Transverse colon (tissue), 4 donors: ENCODE results near the gene ZNF860. TPM values are rescaled to one million over a fixed set of nuclear protein-coding genes. Genes with fewer than 3 reads are reported as not detected.

Experiments used
- DNase-seq: peaks from one replicate; pipeline ENCODE4 v3.0.0-alpha.2; 2019
- H3K27ac ChIP-seq, 4 donors: fragments of 200-600 bp; sonication (generic); 2 replicates each; pipeline ENCODE4 v1.5.1; 2016 to 2018; ENCODE audit warnings: inconsistent platforms in 4 of 4
- H3K27me3 ChIP-seq: fragments of 200-600 bp; sonication (generic); 2 replicates; pipeline ENCODE4 v1.5.1; 2017; ENCODE audit warnings: inconsistent platforms
- H3K36me3 ChIP-seq, 4 donors: fragments of 200-600 bp; sonication (generic); 2 replicates each; pipeline ENCODE4 v1.5.1; 2017 to 2019; ENCODE audit warnings: inconsistent platforms in 4 of 4
- H3K4me1 ChIP-seq, 4 donors: fragments of 200-600 bp; sonication (generic); 2 replicates each; pipeline ENCODE4 v1.5.1; 2017 to 2020; ENCODE audit warnings: inconsistent platforms in 4 of 4
- H3K4me3 ChIP-seq, 4 donors: fragments of 200-600 bp; sonication (generic); 1 replicate in 1 of 4; 2 replicates in 3 of 4; pipeline versions ENCODE4 v1.5.1 to v1.6.1; 2017 to 2019; ENCODE audit warnings: inconsistent platforms in 4 of 4
- H3K9me3 ChIP-seq, 2 donors: fragments of 200-600 bp; sonication (generic); 2 replicates each; pipeline ENCODE4 v1.5.1; 2017 to 2019; ENCODE audit warnings: inconsistent platforms in 2 of 2
- EP300 ChIP-seq: sonication (generic); formaldehyde crosslinking; IDR thresholded peaks from one replicate; pipeline ENCODE4 v1.6.1; 2017; ENCODE audit warnings: antibody characterized with exemption, low read depth
- POLR2A ChIP-seq: fragments of 450-650 bp; IDR thresholded peaks from one replicate; pipeline ENCODE4 v1.6.1; 2016; ENCODE audit warnings: antibody characterized with exemption, mild to moderate bottlenecking, moderate library complexity
- POLR2AphosphoS5 ChIP-seq, 3 donors: sonication (generic); formaldehyde crosslinking; IDR thresholded peaks; one replicate each; pipeline ENCODE4 v1.6.1; 2016; ENCODE audit warnings: antibody characterized with exemption in 3 of 3
- WGBS, 2 donors: methylation state at CpG; one replicate each; pipeline ENCODE4 v1.1.5; 2018; ENCODE audit warnings: low coverage in 1 of 2; 5-methylcytosine and 5-hydroxymethylcytosine counted together
- in situ Hi-C, 4 donors: fragments of 200-750 bp; cut with MboI; loops; one replicate each; pipeline versions ENCODE4 v1.15.0 to v1.15.1; 2017; ENCODE audit warnings: low sequenced_read_pairs in 3 of 4, low pct_ligation_motif_present in 1 of 4, low pct_unique_long_range_greater_than_20kb in 1 of 4
- intact Hi-C: fragments of 100-400 bp; cut with DNase I; formaldehyde crosslinking; loops from one replicate; pipeline ENCODE4 v1.15.1; 2023; ENCODE audit warnings: low total_unique reads
- total RNA-seq, 4 donors: library from RNA; depleted of rRNA; stranded (reverse); fragments of >200 nt; gene quantifications; one replicate each; pipeline ENCODE4 v1.1.0, GENCODE V29; 2016
- TF ChIP-seq, protein P1 (sequence below), 5 experiments: fragments of 200-600 bp in 3 of 5; fragments of 450-650 bp in 2 of 5; sonication (generic) in 3 of 5; IDR thresholded peaks; 1 replicate in 2 of 5; 2 replicates in 3 of 5; pipeline ENCODE4 v1.5.1; 2016 to 2017; ENCODE audit warnings: antibody characterized with exemption in 5 of 5, inconsistent platforms in 3 of 5, mild to moderate bottlenecking in 2 of 5, moderate library complexity in 1 of 5

Gene ZNF860
- 1 to 10 TPM in 2 of 4 donors, under 1 TPM in 1, not detected in 1; 0.41 to 5.4 (median 1.6) TPM for total RNA-seq

DNA sequence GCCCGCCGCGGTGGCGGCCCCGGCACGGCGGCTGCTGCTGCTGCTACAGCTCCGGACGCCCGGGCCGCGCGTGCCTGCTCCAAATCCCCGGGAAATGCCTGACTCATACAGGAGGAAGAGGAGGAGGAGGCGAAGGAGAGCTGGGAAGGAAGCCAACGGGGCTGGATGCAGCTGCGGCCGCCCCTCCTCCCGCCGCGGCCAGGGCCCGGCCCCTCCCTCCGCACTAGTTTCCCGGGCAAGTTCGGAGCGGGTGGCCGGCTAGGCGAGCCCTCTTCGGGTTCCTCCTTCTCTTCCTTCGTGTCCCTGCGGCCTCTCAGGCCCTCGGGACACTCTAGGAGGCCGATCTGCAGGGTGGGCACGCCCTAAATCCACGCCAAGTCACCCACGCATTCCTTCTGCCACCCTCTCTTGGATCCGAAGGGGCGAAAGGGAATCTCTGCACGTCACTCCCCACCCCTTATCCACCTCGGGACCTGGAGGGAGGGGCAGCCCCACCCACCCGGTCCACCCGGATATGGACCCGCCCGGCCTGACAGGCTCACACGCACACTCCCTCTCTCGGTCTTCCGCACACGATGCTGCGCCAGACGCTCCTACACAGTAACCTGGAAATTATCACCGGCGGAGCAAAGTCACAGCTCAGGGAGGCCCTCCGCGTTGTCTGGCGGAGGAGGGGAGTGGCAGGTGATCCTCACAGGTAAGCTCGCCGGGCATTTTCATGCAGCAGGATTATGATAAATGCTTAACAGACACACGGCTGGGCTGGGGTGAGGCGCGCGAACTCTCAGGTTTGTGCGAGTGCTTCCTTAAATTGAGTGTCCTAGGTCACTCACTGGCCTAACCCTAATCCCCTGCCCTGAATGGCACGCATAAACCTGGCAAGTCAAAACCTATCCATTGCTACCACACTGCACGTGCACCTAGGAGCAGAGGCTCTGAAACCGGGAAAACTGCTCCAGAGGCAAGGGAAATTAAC, at the start of gene ZNF860, which contains the start of gene OSBPL10:
Gene ZNF860, plus strand, starts transcription at position 545 of the 976 bp plus-strand sequence. CDS start 7,330 bp downstream, outside the sequence.
Gene OSBPL10, minus strand, starts transcription at position 57 of the 976 bp plus-strand sequence. CDS start 83 bp downstream, outside the sequence.
- H3K9me3 ChIP-seq: no peaks in the 10 kb centered on the region
- no peaks in the 10 kb centered on the region for H3K36me3 ChIP-seq
- TF ChIP-seq POLR2A: peak; percentile 69
- peak; percentile 15 for TF ChIP-seq EP300
- TF ChIP-seq POLR2AphosphoS5 (IDR thresholded peaks at IDR 0.05): peak; percentile 51 to 75 (median 62)
- TF ChIP-seq, protein P1, sequence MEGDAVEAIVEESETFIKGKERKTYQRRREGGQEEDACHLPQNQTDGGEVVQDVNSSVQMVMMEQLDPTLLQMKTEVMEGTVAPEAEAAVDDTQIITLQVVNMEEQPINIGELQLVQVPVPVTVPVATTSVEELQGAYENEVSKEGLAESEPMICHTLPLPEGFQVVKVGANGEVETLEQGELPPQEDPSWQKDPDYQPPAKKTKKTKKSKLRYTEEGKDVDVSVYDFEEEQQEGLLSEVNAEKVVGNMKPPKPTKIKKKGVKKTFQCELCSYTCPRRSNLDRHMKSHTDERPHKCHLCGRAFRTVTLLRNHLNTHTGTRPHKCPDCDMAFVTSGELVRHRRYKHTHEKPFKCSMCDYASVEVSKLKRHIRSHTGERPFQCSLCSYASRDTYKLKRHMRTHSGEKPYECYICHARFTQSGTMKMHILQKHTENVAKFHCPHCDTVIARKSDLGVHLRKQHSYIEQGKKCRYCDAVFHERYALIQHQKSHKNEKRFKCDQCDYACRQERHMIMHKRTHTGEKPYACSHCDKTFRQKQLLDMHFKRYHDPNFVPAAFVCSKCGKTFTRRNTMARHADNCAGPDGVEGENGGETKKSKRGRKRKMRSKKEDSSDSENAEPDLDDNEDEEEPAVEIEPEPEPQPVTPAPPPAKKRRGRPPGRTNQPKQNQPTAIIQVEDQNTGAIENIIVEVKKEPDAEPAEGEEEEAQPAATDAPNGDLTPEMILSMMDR (IDR thresholded peaks at IDR 0.05): peak in 1 of 5 experiments; percentile 20
- peak within 1 kb of the TSS; percentile 89 to 98 (median 92) for H3K27ac ChIP-seq
- 3 to 5% methylated on average over 8 to 55 of the region's 65 CpGs for WGBS, 2 donors
- H3K27me3 ChIP-seq: no peaks in the 10 kb centered on the region
- intact Hi-C loops (no loop called here), in situ Hi-C loops (no loop called here)
- DNase-seq: peak; percentile 90
- peak within 1 kb of the TSS; percentile 52 to 81 (median 58) for H3K4me3 ChIP-seq
- peaks cover 0 to 16% (median 11%) of the 10 kb centered on the region in 4 donors for H3K4me1 ChIP-seq

DNA sequence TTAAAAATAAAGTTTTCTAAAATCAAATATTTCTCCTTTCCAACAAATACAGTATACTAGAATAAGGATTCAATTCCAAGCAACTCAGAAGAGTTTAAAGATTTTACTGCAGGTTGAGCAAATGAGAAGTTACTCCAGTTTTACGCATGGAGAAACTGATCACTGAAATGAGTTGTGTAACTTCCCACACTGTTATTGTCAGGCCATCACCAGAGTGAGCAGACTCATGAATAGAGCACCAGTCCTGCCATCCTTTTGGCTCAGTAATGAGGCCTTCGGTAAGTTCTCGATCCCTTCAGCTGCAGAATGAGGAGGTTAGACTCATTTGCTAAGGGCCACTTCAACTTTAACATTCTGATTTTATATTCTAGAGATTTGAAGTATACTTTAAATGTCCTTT, 48.6 kb upstream of the ZNF860 start:
- no peak for TF ChIP-seq EP300
- in situ Hi-C loops: no loop called here
- no peak for DNase-seq
- Histone ChIP-seq H3K27me3 (no peaks in the 10 kb centered on the region), H3K4me1 (peaks cover 0 to under 1% (median 0%) of the 10 kb centered on the region in 4 donors), H3K9me3 (no peaks in the 10 kb centered on the region), H3K27ac (no peak overlapping the region), H3K36me3 (no peaks in the 10 kb centered on the region), H3K4me3 (no peak overlapping the region)
- intact Hi-C loops: no loop called here
- WGBS, 2 donors: 80 to 92% methylated on average over 1 to 3 of the region's 3 CpGs

DNA sequence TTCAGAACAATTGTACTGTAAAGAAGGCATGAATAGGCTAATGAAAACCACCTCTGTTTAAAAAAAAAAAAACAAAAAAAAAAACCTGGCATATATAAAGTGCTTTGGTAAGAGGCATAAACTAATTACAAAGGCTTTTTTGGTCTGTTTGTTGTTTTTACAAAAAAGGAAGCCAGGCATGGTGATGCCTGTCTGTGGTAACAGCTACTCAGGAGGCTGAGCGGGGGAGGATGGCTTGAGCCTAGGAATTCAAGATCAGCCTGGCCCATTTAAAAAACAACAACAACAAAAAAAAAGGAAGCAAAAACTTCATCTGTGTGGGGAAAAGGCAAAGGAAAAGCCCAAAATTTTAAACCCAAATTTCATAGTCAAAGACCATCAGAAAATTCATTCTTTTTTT, 47.5 kb upstream of the ZNF860 start:
- H3K4me1 ChIP-seq: no peaks in the 10 kb centered on the region
- in situ Hi-C loops (no loop called here), intact Hi-C loops (no loop called here)
- no peaks in the 10 kb centered on the region for H3K36me3 ChIP-seq
- TF ChIP-seq, protein P1 (IDR thresholded peaks at IDR 0.05): no peak
- TF ChIP-seq POLR2A: no peak
- no peak for TF ChIP-seq POLR2AphosphoS5 (IDR thresholded peaks at IDR 0.05)
- no peak for TF ChIP-seq EP300
- no peaks in the 10 kb centered on the region for H3K27me3 ChIP-seq
- no peak overlapping the region for H3K4me3 ChIP-seq
- H3K27ac ChIP-seq: no peak overlapping the region
- 85 to 88% methylated on average over 1 of the region's 1 CpG for WGBS, 2 donors
- no peak for DNase-seq
- no peaks in the 10 kb centered on the region for H3K9me3 ChIP-seq

DNA sequence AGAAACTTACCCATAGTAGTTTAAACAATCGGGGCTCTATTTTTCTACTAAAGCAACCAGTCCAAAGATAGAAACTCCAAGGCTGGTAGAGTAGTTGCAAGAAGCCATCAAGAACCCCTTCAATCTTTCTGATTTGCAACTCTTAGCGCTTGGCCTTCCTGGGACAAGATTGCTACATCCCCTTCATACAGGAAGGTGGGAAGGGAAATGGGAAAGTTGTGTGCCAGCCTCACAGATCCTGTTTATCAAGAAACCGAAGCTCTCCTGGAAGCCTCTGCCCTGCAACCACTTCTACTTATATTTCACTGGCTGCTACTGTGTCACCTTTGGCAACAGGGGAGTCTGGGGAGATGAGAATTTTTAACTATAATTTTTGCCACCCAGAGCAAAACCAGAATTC, 46.7 kb upstream of the ZNF860 start:
- no peak for DNase-seq
- TF ChIP-seq POLR2AphosphoS5 (IDR thresholded peaks at IDR 0.05) (no peak), EP300 (no peak), POLR2A (no peak)
- TF ChIP-seq, protein P1 (IDR thresholded peaks at IDR 0.05): no peak
- no peaks in the 10 kb centered on the region for H3K27me3 ChIP-seq
- no peaks in the 10 kb centered on the region for H3K36me3 ChIP-seq
- H3K9me3 ChIP-seq: no peaks in the 10 kb centered on the region
- in situ Hi-C loops (no loop called here), intact Hi-C loops (no loop called here)
- H3K4me3 ChIP-seq: no peak overlapping the region
- H3K27ac ChIP-seq: no peak overlapping the region
- WGBS, 2 donors: 62 to 65% methylated on average over 3 of the region's 3 CpGs
- H3K4me1 ChIP-seq: no peaks in the 10 kb centered on the region
